ENCODE results near the gene ALLC.

ALLC gene

GRCh38 chr2:3628800-3629199, 29.2 kb upstream of the ALLC start:
- no peak for DNase-seq (ENCODE audit: extremely low read depth, insufficient read length)
- Histone ChIP-seq H3K36me3 (ENCODE audit: control insufficient read depth, insufficient read depth, low read length) (no peaks in the 10 kb centered on the region), H3K4me3 (replicated peaks; ENCODE audit: low read depth, low read length) (no peak overlapping the region), H3K27me3 (replicated peaks; ENCODE audit: control insufficient read depth, insufficient read depth, low read length) (no peaks in the 10 kb centered on the region)
- no peak for TF ChIP-seq CTCF (IDR thresholded peaks at IDR 0.05; ENCODE audit: insufficient read depth, low read length, poor library complexity, severe bottlenecking)

- H3K36me3 ChIP-seq (ENCODE audit: control insufficient read depth, insufficient read depth, low read length): no peaks in the 10 kb centered on the region
- TF ChIP-seq CTCF (IDR thresholded peaks at IDR 0.05; ENCODE audit: insufficient read depth, low read length, poor library complexity, severe bottlenecking): no peak
- no peak for DNase-seq (ENCODE audit: extremely low read depth, insufficient read length)
- no peaks in the 10 kb centered on the region for H3K27me3 ChIP-seq (replicated peaks; ENCODE audit: control insufficient read depth, insufficient read depth, low read length)
- no peak overlapping the region for H3K4me3 ChIP-seq (replicated peaks; ENCODE audit: low read depth, low read length)
Observed at GRCh38 chr2:3630631-3631030, 27.4 kb upstream of the ALLC start.

- H3K4me3 ChIP-seq (replicated peaks; ENCODE audit: low read depth, low read length): no peak overlapping the region
- no peaks in the 10 kb centered on the region for H3K36me3 ChIP-seq (ENCODE audit: control insufficient read depth, insufficient read depth, low read length)
- no peaks in the 10 kb centered on the region for H3K27me3 ChIP-seq (replicated peaks; ENCODE audit: control insufficient read depth, insufficient read depth, low read length)
- no peak for TF ChIP-seq CTCF (IDR thresholded peaks at IDR 0.05; ENCODE audit: insufficient read depth, low read length, poor library complexity, severe bottlenecking)
- no peak for DNase-seq (ENCODE audit: extremely low read depth, insufficient read length)
Observed at GRCh38 chr2:3631161-3631850, 26.7 kb upstream of the ALLC start.

- Histone ChIP-seq H3K36me3 (ENCODE audit: control insufficient read depth, insufficient read depth, low read length) (no peaks in the 10 kb centered on the region), H3K4me3 (replicated peaks; ENCODE audit: low read depth, low read length) (no peak overlapping the region), H3K27me3 (replicated peaks; ENCODE audit: control insufficient read depth, insufficient read depth, low read length) (no peaks in the 10 kb centered on the region)
- TF ChIP-seq CTCF (IDR thresholded peaks at IDR 0.05; ENCODE audit: insufficient read depth, low read length, poor library complexity, severe bottlenecking): no peak
- no peak for DNase-seq (ENCODE audit: extremely low read depth, insufficient read length)
Observed at GRCh38 chr2:3631851-3632659, 25.9 kb upstream of the ALLC start.

DNA sequence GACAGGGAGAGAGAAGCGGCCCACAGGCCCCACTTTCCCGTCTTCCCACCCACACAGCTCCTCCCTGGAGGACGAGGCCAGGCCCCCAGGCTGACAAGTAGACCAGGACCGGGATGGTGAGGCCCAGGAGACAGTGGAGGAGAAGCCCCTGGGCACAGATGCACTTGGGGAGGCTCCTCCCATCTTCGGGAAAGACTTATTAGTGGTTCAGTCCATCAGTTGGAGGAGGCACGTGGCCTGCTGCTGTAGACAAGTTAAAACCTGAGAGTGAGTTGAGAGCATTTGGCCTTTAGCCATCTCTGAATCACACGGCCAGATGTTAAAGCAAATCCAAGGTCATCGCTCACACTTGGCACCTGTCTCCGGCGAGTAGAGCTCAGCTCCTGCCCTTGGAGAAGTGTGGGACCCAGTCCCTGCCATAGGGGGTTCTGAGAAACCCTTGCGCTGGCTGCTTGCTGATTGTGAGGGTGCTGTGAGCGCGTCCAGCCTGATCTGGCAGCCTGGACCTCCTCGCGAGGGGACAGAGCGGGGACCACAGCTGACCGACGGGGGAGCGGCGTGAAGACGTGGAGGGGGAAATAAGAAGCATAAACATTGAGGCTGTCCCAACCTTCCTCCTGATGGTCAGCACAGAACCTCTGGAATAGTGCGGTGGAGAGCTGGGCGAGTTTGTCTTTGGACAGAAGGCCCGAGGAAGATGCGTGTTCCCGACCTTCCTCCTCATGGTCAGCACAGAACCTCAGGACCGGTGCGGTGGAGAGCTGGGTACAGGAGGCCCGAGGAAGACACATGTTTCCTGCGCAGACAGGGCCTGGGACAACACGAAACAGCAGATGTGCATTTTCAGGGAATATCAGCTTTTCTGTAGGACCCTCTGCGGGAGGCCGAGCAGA, 24.7 kb upstream of the ALLC start:
- H3K36me3 ChIP-seq (ENCODE audit: control insufficient read depth, insufficient read depth, low read length): no peaks in the 10 kb centered on the region
- DNase-seq (ENCODE audit: extremely low read depth, insufficient read length): no peak

More for the DNA sequence above, 24.7 kb upstream of the ALLC start:
- TF ChIP-seq CTCF (IDR thresholded peaks at IDR 0.05; ENCODE audit: insufficient read depth, low read length, poor library complexity, severe bottlenecking): no peak
- no peaks in the 10 kb centered on the region for H3K27me3 ChIP-seq (replicated peaks; ENCODE audit: control insufficient read depth, insufficient read depth, low read length)
- no peak overlapping the region for H3K4me3 ChIP-seq (replicated peaks; ENCODE audit: low read depth, low read length)
